PC-9 (cell line): ENCODE data around the gene NRG2. TPM values are rescaled to one million over a fixed set of nuclear protein-coding genes. Genes with fewer than 3 reads are reported as not detected.

Source experiments
- BruUV-seq: library from RNA; stranded (reverse); fragments of 400-500 nt; replicated peaks from 2 replicates; lab custom pipeline; 2021; lab: Mats Ljungman, UMichigan
- CTCF ChIA-PET: fragments of 300-600 bp; sonication (Branson Sonifier 250); formaldehyde crosslinking; loops from one replicate; lab custom pipeline; 2022; ENCODE audit warnings: antibody characterized with exemption; lab: Charles Lee
- POLR2A ChIA-PET: fragments of 300-600 bp; sonication (Branson Sonifier 250); formaldehyde crosslinking; loops from one replicate; lab custom pipeline; 2022; ENCODE audit warnings: antibody characterized with exemption; ENCODE audit not compliant: unreplicated experiment; lab: Charles Lee
- DNase-seq, 2 experiments: peaks; one replicate each; pipeline versions ENCODE4 v3.0.0 to v3.0.0-alpha.2; 2015 to 2022; ENCODE audit warnings: mixed read lengths in 1 of 2
- H2AFZ ChIP-seq: fragments of 200-600 bp; sonication (generic); 2 replicates; pipeline ENCODE4 v1.8.1; 2017; ENCODE audit warnings: antibody characterized with exemption
- H3F3A ChIP-seq: fragments of 200-600 bp; sonication (generic); 2 replicates; pipeline ENCODE4 v1.8.1; 2017; ENCODE audit warnings: antibody characterized with exemption, mild to moderate bottlenecking, low read depth; ENCODE audit not compliant: insufficient read depth
- H3K27ac ChIP-seq: fragments of 200-600 bp; sonication (generic); 2 replicates; pipeline ENCODE4 v1.6.1; 2016; ENCODE audit warnings: mixed run types
- H3K27me3 ChIP-seq: fragments of 200-600 bp; sonication (generic); 2 replicates; pipeline ENCODE4 v1.6.1; 2016; ENCODE audit warnings: low read depth, mixed run types; ENCODE audit not compliant: insufficient read depth
- H3K36me3 ChIP-seq: fragments of 200-600 bp; sonication (generic); 2 replicates; pipeline ENCODE4 v1.6.1; 2016; ENCODE audit warnings: low read depth, mixed run types
- H3K4me1 ChIP-seq: fragments of 200-600 bp; sonication (generic); replicated peaks from 2 replicates; pipeline ENCODE4 v1.6.1; 2016; ENCODE audit warnings: mixed run types; ENCODE audit not compliant: insufficient read depth
- H3K4me2 ChIP-seq: fragments of 200-600 bp; sonication (generic); 2 replicates; pipeline ENCODE4 v1.6.1; 2017; ENCODE audit warnings: mixed run types
- H3K4me3 ChIP-seq: fragments of 200-600 bp; sonication (generic); 2 replicates; pipeline ENCODE4 v1.6.1; 2016; ENCODE audit warnings: mixed run types
- H3K79me2 ChIP-seq: fragments of 200-600 bp; sonication (generic); 2 replicates; pipeline ENCODE4 v1.6.1; 2017; ENCODE audit warnings: low read depth, mixed run types
- H3K9me2 ChIP-seq: fragments of 200-600 bp; sonication (generic); 2 replicates; pipeline ENCODE4 v1.8.1; 2017; ENCODE audit warnings: mild to moderate bottlenecking; ENCODE audit not compliant: insufficient read depth
- H3K9me3 ChIP-seq: fragments of 200-600 bp; sonication (generic); 2 replicates; pipeline ENCODE4 v1.8.1; 2016; ENCODE audit warnings: low read depth; ENCODE audit not compliant: insufficient read depth
- H4K20me1 ChIP-seq: fragments of 200-600 bp; sonication (generic); 2 replicates; pipeline ENCODE4 v1.8.1; 2017; ENCODE audit not compliant: insufficient read depth
- CTCF ChIP-seq: fragments of 200-600 bp; sonication (generic); conservative IDR thresholded peaks from 2 replicates; pipeline ENCODE4 v1.6.1; 2017; ENCODE audit warnings: mixed run types, antibody characterized with exemption, mild to moderate bottlenecking, moderate library complexity
- EZH2 ChIP-seq: fragments of 200-600 bp; sonication (generic); IDR thresholded peaks from 2 replicates; pipeline ENCODE4 v1.8.0; 2017; ENCODE audit warnings: antibody characterized with exemption, low read depth
- intact Hi-C: fragments of 100-400 bp; cut with micrococcal nuclease; formaldehyde crosslinking; loops from one replicate; pipeline ENCODE4 v1.10.0; 2022; ENCODE audit not compliant: unreplicated experiment
- total RNA-seq: library from RNA; stranded (reverse); gene quantifications from 2 replicates; pipeline ENCODE4 v1.2.3, GENCODE V29; 2021

The NRG2 gene
- total RNA-seq, 1 experiment from 2014 or later: not detected

GRCh38 chr5:139975942-139976341 is 67.2 kb downstream of the NRG2 start:
- ChIA-PET CTCF (no interaction called here), POLR2A (interaction anchor here (0.6 kb wide), 1 partner anchor 8 kb away, joined by 3 read pairs; no protein-coding TSS in a partner anchor)

GRCh38 chr5:139975306-139975705 is 67.8 kb downstream of the NRG2 start:
- no peaks in the 10 kb centered on the region for H3K9me3 ChIP-seq
- H3K36me3 ChIP-seq: no peaks in the 10 kb centered on the region
- ChIA-PET POLR2A (interaction anchor here (0.6 kb wide), 1 partner anchor 8 kb away, joined by 3 read pairs; no protein-coding TSS in a partner anchor), CTCF (no interaction called here)
- no peak for DNase-seq
- H3K9me2 ChIP-seq: no peaks in the 10 kb centered on the region
- no TSS peak for BruUV-seq
- no peak overlapping the region for H3K4me2 ChIP-seq
- intact Hi-C loops: no loop called here
- H3K27ac ChIP-seq: no peak overlapping the region
- H4K20me1 ChIP-seq: no peaks in the 10 kb centered on the region
- H3K4me1 ChIP-seq: no peaks in the 10 kb centered on the region
- no peak overlapping the region for H3K4me3 ChIP-seq
- H2AFZ ChIP-seq: no peak overlapping the region
- H3K27me3 ChIP-seq: 0 out of 2 replicates have a peak, but pooled peaks cover 3% of the 10 kb centered on the region
- no peak for TF ChIP-seq CTCF
- TF ChIP-seq EZH2: no peak
- H3K79me2 ChIP-seq: no peaks in the 10 kb centered on the region
- H3F3A ChIP-seq: no peaks in the 10 kb centered on the region

More at GRCh38 chr5:139975942-139976341, 67.2 kb downstream of the NRG2 start:
- Histone ChIP-seq H3K27me3 (0 out of 2 replicates have a peak, but pooled peaks cover 3% of the 10 kb centered on the region), H2AFZ (no peak overlapping the region), H3K4me1 (no peaks in the 10 kb centered on the region), H4K20me1 (no peaks in the 10 kb centered on the region), H3K27ac (no peak overlapping the region), H3K4me3 (no peak overlapping the region), H3K9me2 (no peaks in the 10 kb centered on the region), H3F3A (no peaks in the 10 kb centered on the region), H3K9me3 (no peaks in the 10 kb centered on the region), H3K4me2 (no peak overlapping the region), H3K79me2 (no peaks in the 10 kb centered on the region), H3K36me3 (no peaks in the 10 kb centered on the region)
- intact Hi-C loops: no loop called here
- TF ChIP-seq EZH2: no peak
- no peak for TF ChIP-seq CTCF
- DNase-seq: no peak
- no TSS peak for BruUV-seq

GRCh38 chr5:139974661-139975060 is 68.4 kb downstream of the NRG2 start:
- BruUV-seq: no TSS peak
- Histone ChIP-seq H3K79me2 (no peaks in the 10 kb centered on the region), H3F3A (no peaks in the 10 kb centered on the region), H3K27ac (no peak overlapping the region), H3K27me3 (0 out of 2 replicates have a peak, but pooled peaks cover 3% of the 10 kb centered on the region), H3K4me2 (no peak overlapping the region), H3K9me2 (no peaks in the 10 kb centered on the region), H3K4me1 (no peaks in the 10 kb centered on the region), H3K36me3 (no peaks in the 10 kb centered on the region), H4K20me1 (no peaks in the 10 kb centered on the region), H3K4me3 (no peak overlapping the region), H2AFZ (no peak overlapping the region), H3K9me3 (no peaks in the 10 kb centered on the region)
- ChIA-PET POLR2A (no interaction called here), CTCF (no interaction called here)
- DNase-seq: no peak
- no peak for TF ChIP-seq CTCF
- TF ChIP-seq EZH2: no peak
- intact Hi-C loops: no loop called here
